ENCODE measurements around the gene ZNF608.

ZNF608 gene

DNA sequence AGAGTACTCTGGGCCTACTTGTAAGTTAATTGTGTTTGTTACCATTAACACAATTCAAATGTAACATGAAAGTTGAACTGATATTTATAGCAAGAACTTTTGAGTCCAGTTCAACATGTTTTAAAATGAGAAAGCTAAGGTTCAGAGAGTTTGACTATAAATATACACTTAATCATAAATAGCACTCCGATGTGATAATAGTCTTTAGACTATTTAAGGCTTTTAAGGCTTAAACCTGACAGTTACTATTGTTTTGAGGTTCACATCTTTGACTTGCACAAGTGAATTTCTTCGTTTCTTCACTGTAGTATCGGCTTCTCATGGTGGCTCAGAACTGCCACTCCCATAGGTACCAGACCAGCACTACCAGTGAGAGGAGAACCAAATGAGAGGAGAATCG, 42.4 kb downstream of the ZNF608 start:
- DNase-seq (ENCODE audit: low read depth in 1 of 2, low spot score in 1 of 2): no peak
- Histone ChIP-seq H3K27ac (replicated peaks) (no peak overlapping the region), H3K4me3 (replicated peaks; ENCODE audit: insufficient read depth, low read length) (no peak overlapping the region), H3K27me3 (ENCODE audit: insufficient read depth, poor library complexity, severe bottlenecking) (no peaks in the 10 kb centered on the region)
- TF ChIP-seq SPI1 (IDR thresholded peaks at IDR 0.05; ENCODE audit: borderline replicate concordance, low read depth) (no peak), CTCF (IDR thresholded peaks at IDR 0.05; ENCODE audit: insufficient read depth, low read length) (no peak)

DNA sequence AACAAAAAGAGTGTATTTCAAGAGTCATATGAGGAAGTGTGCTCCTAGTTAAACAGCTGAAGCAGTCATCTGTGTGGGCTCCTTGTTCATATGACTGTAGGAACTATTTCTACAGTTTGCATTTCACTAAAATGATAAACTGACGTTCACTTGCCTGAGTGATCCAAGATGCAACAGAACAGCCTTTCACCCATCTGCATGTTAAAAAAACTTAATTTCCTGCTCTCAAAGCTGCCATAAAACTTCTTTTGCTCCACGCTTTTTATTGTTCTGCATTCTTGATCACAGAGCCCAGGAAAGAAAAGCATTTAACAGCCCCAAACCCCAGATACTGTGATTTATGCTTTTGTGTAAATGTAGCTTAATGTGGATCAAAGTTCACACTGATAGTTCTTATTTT, 43.9 kb downstream of the ZNF608 start:
- no peak for DNase-seq (ENCODE audit: low read depth in 1 of 2, low spot score in 1 of 2)
- Histone ChIP-seq H3K27me3 (ENCODE audit: insufficient read depth, poor library complexity, severe bottlenecking) (no peaks in the 10 kb centered on the region), H3K27ac (replicated peaks) (no peak overlapping the region), H3K4me3 (replicated peaks; ENCODE audit: insufficient read depth, low read length) (no peak overlapping the region)
- TF ChIP-seq SPI1 (IDR thresholded peaks at IDR 0.05; ENCODE audit: borderline replicate concordance, low read depth) (no peak), REST (IDR thresholded peaks at IDR 0.05; ENCODE audit: insufficient replicate concordance, low read depth) (no peak), CTCF (IDR thresholded peaks at IDR 0.05; ENCODE audit: insufficient read depth, low read length) (no peak), POLR2AphosphoS5 (IDR thresholded peaks at IDR 0.05; ENCODE audit: low read depth) (no peak), GABPA (IDR thresholded peaks at IDR 0.05; ENCODE audit: low read depth) (no peak)

DNA sequence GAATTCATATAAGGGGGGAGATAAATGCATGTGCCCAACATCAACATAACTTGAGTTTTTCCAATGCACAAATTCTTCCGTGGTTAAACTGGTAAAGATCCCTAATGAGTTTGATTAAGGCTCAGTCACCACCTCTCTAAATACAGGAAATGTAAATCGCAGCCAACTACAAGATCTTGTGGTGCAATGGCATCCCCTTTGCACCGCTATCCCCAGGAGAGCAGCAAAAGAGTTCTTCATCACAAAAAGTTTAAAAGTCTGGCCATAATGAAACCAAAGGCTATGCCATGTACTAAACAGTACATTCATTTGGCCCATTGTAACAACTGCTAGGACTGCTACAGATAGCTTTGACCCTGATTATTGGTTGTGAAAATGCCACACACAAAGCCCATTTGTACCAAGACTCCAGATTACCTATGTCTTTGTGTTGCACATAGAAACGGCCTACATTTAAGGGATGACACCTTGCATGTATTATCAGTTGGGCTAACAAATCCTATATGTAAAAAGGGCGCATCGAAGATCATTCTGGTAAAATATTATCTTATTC, 44.5 kb downstream of the ZNF608 start:
- Histone ChIP-seq H3K27me3 (ENCODE audit: insufficient read depth, poor library complexity, severe bottlenecking) (no peaks in the 10 kb centered on the region), H3K27ac (replicated peaks) (no peak overlapping the region), H3K4me3 (replicated peaks; ENCODE audit: insufficient read depth, low read length) (no peak overlapping the region)
- no peak for DNase-seq (ENCODE audit: low read depth in 1 of 2, low spot score in 1 of 2)
- no peak for TF ChIP-seq SPI1 (IDR thresholded peaks at IDR 0.05; ENCODE audit: borderline replicate concordance, low read depth)
- no peak for TF ChIP-seq CTCF (IDR thresholded peaks at IDR 0.05; ENCODE audit: insufficient read depth, low read length)
- no peak for TF ChIP-seq REST (IDR thresholded peaks at IDR 0.05; ENCODE audit: insufficient replicate concordance, low read depth)
- no peak for TF ChIP-seq GABPA (IDR thresholded peaks at IDR 0.05; ENCODE audit: low read depth)
- TF ChIP-seq POLR2AphosphoS5 (IDR thresholded peaks at IDR 0.05; ENCODE audit: low read depth): no peak

DNA sequence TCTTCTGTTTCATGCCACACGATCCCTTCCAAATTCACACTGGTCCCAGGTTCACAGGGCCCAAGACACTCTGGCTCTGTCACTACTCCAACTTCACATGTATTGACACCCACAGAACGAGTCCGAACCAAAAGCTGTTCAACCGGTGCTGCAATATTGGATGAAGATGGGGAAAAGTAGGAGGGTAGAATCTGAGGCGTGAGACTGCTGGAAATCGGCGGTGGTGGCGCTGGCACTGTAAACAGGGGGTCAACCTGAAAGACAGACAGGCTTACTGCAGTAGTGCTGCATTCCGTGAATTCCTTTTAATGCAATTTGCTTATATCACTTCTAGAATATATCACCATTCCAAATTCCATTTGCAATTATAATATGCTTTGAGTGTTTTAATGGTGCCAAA, 45.4 kb downstream of the ZNF608 start:
- H3K27ac ChIP-seq (replicated peaks): no peak overlapping the region
- H3K4me3 ChIP-seq (replicated peaks; ENCODE audit: insufficient read depth, low read length): no peak overlapping the region
- TF ChIP-seq CTCF (IDR thresholded peaks at IDR 0.05; ENCODE audit: insufficient read depth, low read length) (no peak), GABPA (IDR thresholded peaks at IDR 0.05; ENCODE audit: low read depth) (no peak), REST (IDR thresholded peaks at IDR 0.05; ENCODE audit: insufficient replicate concordance, low read depth) (no peak), SPI1 (IDR thresholded peaks at IDR 0.05; ENCODE audit: borderline replicate concordance, low read depth) (no peak), POLR2AphosphoS5 (IDR thresholded peaks at IDR 0.05; ENCODE audit: low read depth) (no peak)
- no peaks in the 10 kb centered on the region for H3K27me3 ChIP-seq (ENCODE audit: insufficient read depth, poor library complexity, severe bottlenecking)
- DNase-seq (ENCODE audit: low read depth in 1 of 2, low spot score in 1 of 2): no peak

Measured in HL-60 (cell line).